Forelimb muscle (tissue), 1 donor: Measurements from ENCODE around the gene CKS1B. TPM values are rescaled to one million over a fixed set of nuclear protein-coding genes. Genes with fewer than 3 reads are reported as not detected.
"Not testable (repeated sequence)": the region's sequence is repeated elsewhere in the genome, so short reads cannot be mapped to it uniquely, and the experiment has no call there.

Experiments used
- DNase-seq: peaks from one replicate; pipeline ENCODE4 v3.0.0-alpha.2; 2013; ENCODE audit warnings: low read depth
- polyA plus RNA-seq: library from polyadenylated mRNA; unstranded; fragments of 120-200 nt; gene quantifications from one replicate; pipeline ENCODE4 v1.2.1, GENCODE V29; 2013; ENCODE audit not compliant: insufficient read length

Gene CKS1B
- polyA plus RNA-seq, 1 donor: 47.6 TPM

GRCh38 chr1:154986736-154987135 is 12.3 kb downstream of the CKS1B start:
- DNase-seq: not testable (repeated sequence)

GRCh38 chr1:154987326-154987725 is 12.8 kb downstream of the CKS1B start:
- no peak for DNase-seq

- DNase-seq: no peak
Observed at GRCh38 chr1:154988058-154988954, 13.8 kb downstream of the CKS1B start.

- DNase-seq: no peak
Observed at GRCh38 chr1:154989195-154989860, 14.8 kb downstream of the CKS1B start.

- DNase-seq: no peak
Observed at GRCh38 chr1:154990276-154990675, 15.8 kb downstream of the CKS1B start.

GRCh38 chr1:154992721-154993571 is 18.5 kb downstream of the CKS1B start:
- DNase-seq: no peak

- no peak for DNase-seq
Observed at GRCh38 chr1:154993572-154994268, 19.2 kb downstream of the CKS1B start, which contains the start of gene LENEP. Gene LENEP, plus strand, starts transcription at chr1:154993586. Its CDS starts 22 bp downstream, at chr1:154993608.

- DNase-seq: no peak
Observed at GRCh38 chr1:154994269-154994587, 19.7 kb downstream of the CKS1B start.

- DNase-seq: no peak
Observed at GRCh38 chr1:154994591-154994990, 20.1 kb downstream of the CKS1B start.

- not testable (repeated sequence) for DNase-seq
Observed at GRCh38 chr1:154995301-154995983, 21.0 kb downstream of the CKS1B start.

GRCh38 chr1:154996966-154997701 is 22.7 kb downstream of the CKS1B start:
- no peak for DNase-seq

- DNase-seq: no peak
Observed at GRCh38 chr1:154998201-154998780, 23.8 kb downstream of the CKS1B start.

GRCh38 chr1:154998818-154999570 is 24.5 kb downstream of the CKS1B start:
- no peak for DNase-seq

- no peak for DNase-seq
Observed at GRCh38 chr1:154999571-155000410, 25.3 kb downstream of the CKS1B start.

GRCh38 chr1:155000411-155000725 is 25.9 kb downstream of the CKS1B start:
- DNase-seq: no peak

GRCh38 chr1:155000726-155001424 is 26.4 kb downstream of the CKS1B start:
- no peak for DNase-seq

- no peak for DNase-seq
Observed at GRCh38 chr1:155001425-155001674, 26.9 kb downstream of the CKS1B start.
